AG20443 (cell line): ENCODE results near the gene MSI2.

Source experiments
- DNase-seq: peaks from one replicate; pipeline ENCODE4 v3.0.0; 2012; ENCODE audit warnings: low spot score, mixed read lengths

MSI2 gene

GRCh38 chr17:57440522-57441269 is 184.4 kb downstream of the MSI2 start:
- DNase-seq, result peak; percentile 81

- no peak for DNase-seq
Measured at GRCh38 chr17:57441270-57441600, 184.9 kb downstream of the MSI2 start.

- no peak for DNase-seq
Measured at GRCh38 chr17:57442401-57442823, 186.1 kb downstream of the MSI2 start.

- DNase-seq, result peak; percentile 34
Measured at GRCh38 chr17:57442914-57443571, 186.7 kb downstream of the MSI2 start.

GRCh38 chr17:57443781-57444180 is 187.5 kb downstream of the MSI2 start:
- DNase-seq, result no peak

GRCh38 chr17:57444682-57445450 is 188.5 kb downstream of the MSI2 start:
- DNase-seq, result no peak

GRCh38 chr17:57445772-57446472 is 189.6 kb downstream of the MSI2 start:
- no peak for DNase-seq

GRCh38 chr17:57447357-57447989 is 191.2 kb downstream of the MSI2 start:
- DNase-seq, result no peak

- DNase-seq, result no peak
Measured at GRCh38 chr17:57447990-57448758, 191.9 kb downstream of the MSI2 start.

GRCh38 chr17:57448759-57449283 is 192.5 kb downstream of the MSI2 start:
- no peak for DNase-seq

GRCh38 chr17:57451191-57451590 is 194.9 kb downstream of the MSI2 start:
- no peak for DNase-seq

GRCh38 chr17:57451643-57452042 is 195.3 kb downstream of the MSI2 start:
- no peak for DNase-seq

GRCh38 chr17:57453841-57454425 is 197.6 kb downstream of the MSI2 start:
- no peak for DNase-seq

- DNase-seq, result no peak
Measured at GRCh38 chr17:57454729-57455062, 198.4 kb downstream of the MSI2 start.

- DNase-seq, result no peak
Measured at GRCh38 chr17:57455063-57455914, 199.0 kb downstream of the MSI2 start.

- no peak for DNase-seq
Measured at GRCh38 chr17:57456622-57457021, 200.3 kb downstream of the MSI2 start.

GRCh38 chr17:57457188-57457587 is 200.9 kb downstream of the MSI2 start:
- no peak for DNase-seq

GRCh38 chr17:57458718-57459285 is 202.5 kb downstream of the MSI2 start:
- no peak for DNase-seq

- DNase-seq, result peak; percentile 20
Measured at GRCh38 chr17:57459286-57459915, 203.1 kb downstream of the MSI2 start.
